ENCODE results near the gene ZNF771.

Gene ZNF771

GRCh38 chr16:30382111-30382881 lies 25.1 kb upstream of the ZNF771 start, which contains the start of gene SEPTIN1:
SEPTIN1 (minus strand) TSS chr16:30382561; CDS start chr16:30382542, 19 bp downstream.
- TF ChIP-seq CTCF (IDR thresholded peaks at IDR 0.05): no peak

GRCh38 chr16:30383521-30383920 lies 23.9 kb upstream of the ZNF771 start:
- TF ChIP-seq CTCF (IDR thresholded peaks at IDR 0.05): no peak

- no peak for TF ChIP-seq CTCF (IDR thresholded peaks at IDR 0.05)
These were observed 12.7 kb upstream of the ZNF771 start for GRCh38 chr16:30394592-30395154.

- peak; percentile 76 for TF ChIP-seq CTCF (IDR thresholded peaks at IDR 0.05)
These were observed 12.0 kb upstream of the ZNF771 start, which contains the start of gene ZNF48 for GRCh38 chr16:30395155-30395991. ZNF48 (plus strand) TSS chr16:30395420; CDS start chr16:30395795, 375 bp downstream.

- TF ChIP-seq CTCF (IDR thresholded peaks at IDR 0.05): no peak
These were observed 11.3 kb upstream of the ZNF771 start for GRCh38 chr16:30395992-30396585.

- no peak for TF ChIP-seq CTCF (IDR thresholded peaks at IDR 0.05)
These were observed 10.3 kb upstream of the ZNF771 start for GRCh38 chr16:30397056-30397455.

Data from LNCAP (cell line).